Mammary epithelial cell (primary cell): ENCODE results near the gene TCTN3.

Experiments used
- EZH2 ChIP-seq: IDR thresholded peaks from 2 replicates; pipeline ENCODE4 v1.6.1; 2012; ENCODE audit warnings: low read length, inconsistent platforms, borderline replicate concordance
- TF ChIP-seq, protein P1 (sequence below), 2 donors: IDR thresholded peaks in 1 of 2; conservative IDR thresholded peaks in 1 of 2; 2 replicates each; pipeline ENCODE4 v1.5.1; 2011 to 2012; ENCODE audit warnings: inconsistent platforms in 2 of 2, low read length in 2 of 2, mild to moderate bottlenecking in 2 of 2, control low read depth in 1 of 2, low read depth in 1 of 2; ENCODE audit not compliant: insufficient read depth in 1 of 2; ENCODE audit errors: extremely low read depth in 1 of 2

- TF ChIP-seq, protein P1, sequence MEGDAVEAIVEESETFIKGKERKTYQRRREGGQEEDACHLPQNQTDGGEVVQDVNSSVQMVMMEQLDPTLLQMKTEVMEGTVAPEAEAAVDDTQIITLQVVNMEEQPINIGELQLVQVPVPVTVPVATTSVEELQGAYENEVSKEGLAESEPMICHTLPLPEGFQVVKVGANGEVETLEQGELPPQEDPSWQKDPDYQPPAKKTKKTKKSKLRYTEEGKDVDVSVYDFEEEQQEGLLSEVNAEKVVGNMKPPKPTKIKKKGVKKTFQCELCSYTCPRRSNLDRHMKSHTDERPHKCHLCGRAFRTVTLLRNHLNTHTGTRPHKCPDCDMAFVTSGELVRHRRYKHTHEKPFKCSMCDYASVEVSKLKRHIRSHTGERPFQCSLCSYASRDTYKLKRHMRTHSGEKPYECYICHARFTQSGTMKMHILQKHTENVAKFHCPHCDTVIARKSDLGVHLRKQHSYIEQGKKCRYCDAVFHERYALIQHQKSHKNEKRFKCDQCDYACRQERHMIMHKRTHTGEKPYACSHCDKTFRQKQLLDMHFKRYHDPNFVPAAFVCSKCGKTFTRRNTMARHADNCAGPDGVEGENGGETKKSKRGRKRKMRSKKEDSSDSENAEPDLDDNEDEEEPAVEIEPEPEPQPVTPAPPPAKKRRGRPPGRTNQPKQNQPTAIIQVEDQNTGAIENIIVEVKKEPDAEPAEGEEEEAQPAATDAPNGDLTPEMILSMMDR (conservative IDR thresholded peaks at IDR 0.05 in 1 of 2, IDR thresholded peaks at IDR 0.05 in 1 of 2; ENCODE audit: extremely low read depth in 1 of 2, insufficient read depth in 1 of 2, low read depth in 1 of 2, low read length in 2 of 2), result no peak
- TF ChIP-seq EZH2, result no peak
Measured at GRCh38 chr10:95656291-95657164, 37.2 kb downstream of the TCTN3 start, which contains the start of gene ALDH18A1.
